Activated CD8-positive, alpha-beta memory T cell treated with anti-CD3 and anti-CD28 coated beads for 36 hours (primary cell): ENCODE measurements around the gene CUL4A. TPM values are rescaled to one million over a fixed set of nuclear protein-coding genes. Genes with fewer than 3 reads are reported as not detected.

ENCODE experiments used
- CTCF ChIA-PET: fragments of 350-600 bp; sonication (Branson Sonifier 250); formaldehyde crosslinking; loops from one replicate; lab custom pipeline; 2021; ENCODE audit warnings: antibody characterized with exemption; lab: Charles Lee
- POLR2A ChIA-PET: fragments of 350-600 bp; sonication (Branson Sonifier 250); formaldehyde crosslinking; loops from one replicate; lab custom pipeline; 2021; ENCODE audit warnings: antibody characterized with exemption; lab: Charles Lee
- total RNA-seq, 2 experiments: library from RNA; stranded (reverse); gene quantifications; one replicate each; pipeline ENCODE4 v1.2.3, GENCODE V29; 2021

Gene CUL4A
- total RNA-seq, 2 experiments from 2014 or later = 89.8 to 90.0 TPM

DNA sequence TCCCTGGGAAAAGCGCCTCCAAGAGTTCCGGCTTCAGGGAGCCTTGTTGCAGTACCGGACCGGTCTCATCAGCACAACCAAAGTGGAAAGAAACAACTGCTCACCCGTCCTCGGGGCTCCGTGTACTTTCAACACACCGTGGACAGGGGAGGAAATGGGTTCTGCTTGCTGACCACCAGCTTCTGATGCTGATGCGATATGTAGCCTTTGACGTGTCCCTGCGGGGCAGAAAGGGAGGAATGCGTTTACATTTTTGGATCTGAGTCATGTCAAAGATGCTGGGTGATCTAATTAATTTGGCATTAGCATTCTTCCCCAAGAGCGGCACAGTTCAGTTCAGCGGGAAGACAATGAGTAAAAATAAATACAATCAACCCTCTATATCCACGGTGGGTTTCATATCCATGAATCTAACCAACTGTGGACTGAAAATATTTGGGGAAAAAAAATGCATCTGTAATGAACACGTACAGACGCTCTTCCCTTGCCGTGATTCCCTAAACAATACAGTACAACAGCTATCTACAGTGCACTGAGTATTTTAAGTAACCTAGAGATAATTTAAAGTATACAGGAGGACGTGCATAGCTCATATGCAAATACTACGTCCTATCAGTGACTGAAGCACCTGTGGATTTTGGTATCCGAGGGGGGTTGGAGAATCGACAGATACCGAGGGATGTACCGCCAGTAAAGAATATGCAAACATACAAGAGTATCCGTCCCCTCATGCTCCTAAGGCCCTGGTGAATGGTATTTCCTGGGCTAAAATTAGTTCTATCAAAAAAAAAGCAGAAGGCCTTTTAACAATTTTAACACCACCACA, 31.1 kb upstream of the CUL4A start:
- CTCF ChIA-PET = no interaction called here
- POLR2A ChIA-PET = no interaction called here

GRCh38 chr13:113178896-113179167, 30.6 kb upstream of the CUL4A start:
- CTCF ChIA-PET = no interaction called here
- POLR2A ChIA-PET = no interaction called here

DNA sequence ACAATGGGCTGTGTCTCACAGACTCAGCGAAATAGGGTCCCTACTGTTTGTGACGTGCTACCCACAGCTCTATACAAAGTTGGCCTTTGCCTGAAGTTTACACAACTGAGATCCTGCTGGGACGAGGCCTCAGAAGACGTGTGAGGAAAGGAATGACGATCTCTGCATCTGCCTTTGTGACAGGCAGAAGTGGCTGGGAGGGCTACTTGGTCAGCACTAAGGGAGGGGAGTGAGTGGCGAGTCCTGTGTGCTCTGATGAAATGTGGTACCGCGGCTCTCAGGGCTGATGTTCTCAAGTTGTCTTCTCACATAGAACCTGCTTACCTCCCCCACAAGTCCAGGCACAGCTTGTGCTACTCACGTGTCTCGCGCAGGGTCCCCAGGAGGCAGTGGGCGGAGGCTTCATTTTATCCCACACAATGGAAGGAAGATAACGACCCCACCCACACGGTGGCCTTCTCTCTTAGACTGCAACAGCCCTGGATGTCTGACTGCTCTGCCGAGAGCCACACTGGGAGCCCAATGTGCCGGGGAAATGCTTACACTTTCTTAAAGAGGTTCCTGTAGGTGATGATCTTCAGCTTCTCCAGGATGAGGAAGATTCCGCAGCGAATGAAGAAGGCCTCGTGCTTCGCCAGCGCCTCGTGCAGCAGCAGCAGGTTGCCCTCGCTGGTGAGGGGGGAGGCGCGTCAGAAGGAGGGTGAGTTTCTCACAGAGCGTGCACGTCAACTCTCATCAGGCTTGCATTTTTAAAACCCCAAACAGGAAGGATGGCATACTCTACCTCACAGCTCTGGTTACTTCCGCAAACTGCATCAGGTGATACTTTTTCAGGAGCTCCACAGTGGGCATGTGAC, 29.8 kb upstream of the CUL4A start:
- ChIA-PET POLR2A (no interaction called here), CTCF (no interaction called here)

GRCh38 chr13:113182046-113182445, 27.4 kb upstream of the CUL4A start:
- CTCF ChIA-PET = no interaction called here
- POLR2A ChIA-PET = no interaction called here

DNA sequence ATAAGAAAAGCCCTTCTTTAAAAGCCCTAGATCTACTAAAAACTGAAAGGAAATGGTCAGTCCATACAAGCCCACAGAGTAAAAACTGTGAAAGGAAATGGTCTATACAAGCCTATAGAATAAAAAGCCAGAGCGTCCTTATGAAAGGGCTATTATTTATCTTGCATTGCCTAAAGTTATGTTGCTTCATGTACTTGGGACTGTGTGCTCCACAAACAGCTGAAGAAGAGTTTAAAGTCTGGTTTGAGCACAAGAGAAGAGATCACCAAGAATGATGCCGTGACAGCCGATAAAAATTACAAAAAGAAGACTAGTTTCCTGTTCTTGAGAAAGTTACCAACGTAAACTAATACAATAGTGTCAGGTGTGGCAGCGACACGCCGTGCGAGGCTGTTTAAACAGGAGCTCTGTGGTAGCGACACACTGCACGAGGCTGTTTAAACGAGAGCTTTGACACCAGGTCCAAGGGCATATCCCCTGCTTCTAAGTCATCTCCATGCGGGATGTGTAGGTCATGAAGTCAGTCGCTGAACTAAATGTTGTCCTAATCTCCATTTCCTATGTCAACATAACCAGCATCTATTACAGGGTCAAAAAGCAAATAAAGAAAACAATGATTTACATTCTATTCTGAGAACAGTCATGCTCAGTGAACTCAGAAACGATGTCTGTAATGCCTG, 25.8 kb upstream of the CUL4A start:
- CTCF ChIA-PET = no interaction called here
- POLR2A ChIA-PET = no interaction called here

DNA sequence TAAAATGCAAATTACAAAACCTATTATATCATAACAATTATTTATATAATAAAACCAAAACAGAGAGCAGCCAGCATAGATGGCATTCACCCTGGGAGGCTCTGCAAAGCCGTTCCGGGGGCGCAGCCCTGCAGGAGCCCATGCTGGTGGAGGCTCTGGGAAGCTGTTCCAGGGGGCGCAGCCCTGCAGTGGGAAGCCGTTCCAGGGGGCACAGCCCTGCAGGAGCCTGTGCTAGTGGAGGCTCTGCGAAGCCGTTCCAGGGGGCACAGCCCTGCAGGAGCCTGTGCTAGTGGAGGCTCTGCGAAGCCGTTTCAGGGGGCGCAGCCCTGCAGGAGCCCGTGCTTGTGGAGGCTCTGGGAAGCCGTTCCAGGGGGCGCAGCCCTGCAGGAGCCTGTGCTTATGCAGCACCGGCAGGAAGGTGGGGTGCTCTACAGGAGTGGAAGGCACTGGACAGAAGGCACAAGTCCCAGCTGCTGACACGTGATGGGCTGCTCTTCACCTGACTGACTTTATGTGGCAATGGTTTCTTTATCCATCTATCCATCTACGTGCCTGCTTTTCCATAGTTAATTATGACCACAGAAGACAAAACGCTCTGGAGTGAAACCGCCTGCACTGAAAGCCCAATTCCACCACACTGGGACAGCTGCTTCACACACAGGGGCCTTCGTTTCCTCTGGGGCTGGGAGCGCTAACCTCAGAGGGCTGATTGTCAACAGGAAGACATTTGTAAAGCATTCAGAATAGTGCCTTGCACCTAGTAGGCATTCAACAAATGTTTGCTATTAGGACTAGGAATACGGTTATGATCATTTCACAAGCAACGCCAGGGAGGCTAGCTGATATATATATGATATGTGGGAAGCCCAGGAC, 24.6 kb upstream of the CUL4A start:
- POLR2A ChIA-PET = no interaction called here
- CTCF ChIA-PET = interaction anchor here (1.0 kb wide), 1 partner anchor 24 kb away, joined by 3 read pairs; the partner anchor contains the start of gene PCID2

- POLR2A ChIA-PET = interaction anchor here (1.1 kb wide), 1 partner anchor 24 kb away, joined by 3 read pairs; no protein-coding TSS in a partner anchor
- CTCF ChIA-PET = no interaction called here
These were observed 23.1 kb upstream of the CUL4A start for GRCh38 chr13:113186061-113186900.

GRCh38 chr13:113187263-113187669, 22.1 kb upstream of the CUL4A start:
- POLR2A ChIA-PET = no interaction called here

DNA sequence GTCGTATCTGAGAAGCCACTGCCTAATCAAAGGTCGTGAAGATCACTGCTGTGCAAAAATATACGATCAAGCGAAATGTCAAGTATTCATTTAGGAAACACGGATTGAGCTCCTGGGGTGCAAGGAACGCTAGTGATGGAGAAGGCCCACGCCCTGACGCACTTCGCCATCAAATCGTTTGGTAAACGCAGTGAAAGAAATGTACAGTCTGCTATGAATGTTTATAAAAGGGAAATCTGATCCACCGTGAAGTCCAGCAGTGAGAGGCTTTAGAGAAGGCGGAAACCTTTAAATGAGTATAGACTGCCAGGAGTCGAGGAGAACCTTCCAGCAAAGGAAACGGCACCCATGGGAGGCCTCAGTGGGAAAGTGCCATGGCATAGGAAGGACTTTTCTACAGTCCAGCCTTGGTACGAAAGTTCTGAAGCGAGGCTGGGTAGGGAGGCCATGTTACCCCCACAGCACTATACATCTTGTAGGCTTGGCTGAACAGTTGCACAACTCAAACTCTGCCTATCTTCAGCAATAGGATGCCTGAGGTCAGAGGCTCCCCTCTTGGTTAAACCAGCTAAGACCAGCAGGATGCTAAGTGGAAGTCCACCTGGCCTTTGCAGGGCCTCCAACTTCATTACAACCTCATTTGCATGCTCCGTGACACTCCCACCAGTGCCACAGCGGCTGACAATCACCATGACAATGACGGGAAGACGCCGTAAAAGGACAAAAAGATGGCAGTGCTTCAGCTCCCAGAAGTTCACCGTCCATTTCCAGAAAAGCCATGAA, 21.3 kb upstream of the CUL4A start:
- ChIA-PET CTCF (no interaction called here), POLR2A (no interaction called here)

More at GRCh38 chr13:113187263-113187669, 22.1 kb upstream of the CUL4A start:
- CTCF ChIA-PET = no interaction called here

- POLR2A ChIA-PET = no interaction called here
- CTCF ChIA-PET = no interaction called here
These were observed 19.2 kb upstream of the CUL4A start for GRCh38 chr13:113190181-113190580.

DNA sequence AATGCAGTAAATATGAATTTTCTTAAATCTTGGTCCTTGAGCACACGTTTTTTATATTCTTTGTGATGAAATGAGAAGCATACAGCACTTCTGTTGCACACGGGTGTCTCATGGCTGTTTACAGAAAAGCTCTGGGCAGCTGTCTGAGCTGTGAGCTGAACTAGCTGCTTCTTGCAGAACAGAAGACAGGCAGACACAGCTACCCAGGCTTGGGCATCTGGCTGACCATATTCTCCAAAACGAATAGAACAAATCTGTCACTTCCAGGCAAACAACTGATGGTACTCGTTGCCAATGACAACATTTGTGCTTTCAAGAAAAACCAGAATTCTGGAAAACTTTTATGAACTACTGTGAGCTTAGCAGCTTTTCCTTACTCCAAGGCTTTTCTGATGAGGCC, 17.1 kb upstream of the CUL4A start:
- CTCF ChIA-PET = no interaction called here
- POLR2A ChIA-PET = no interaction called here

- ChIA-PET POLR2A (no interaction called here), CTCF (no interaction called here)
These were observed 16.5 kb upstream of the CUL4A start for GRCh38 chr13:113192902-113193301.

- CTCF ChIA-PET = no interaction called here
- POLR2A ChIA-PET = no interaction called here
These were observed 14.1 kb upstream of the CUL4A start for GRCh38 chr13:113195360-113195759.

- ChIA-PET CTCF (no interaction called here), POLR2A (no interaction called here)
These were observed 12.3 kb upstream of the CUL4A start for GRCh38 chr13:113196970-113197737.

- CTCF ChIA-PET = no interaction called here
- POLR2A ChIA-PET = interaction anchor here (0.6 kb wide), 1 partner anchor 172 kb away, joined by 3 read pairs; no protein-coding TSS in a partner anchor
These were observed 7.6 kb upstream of the CUL4A start for GRCh38 chr13:113201815-113202214.

DNA sequence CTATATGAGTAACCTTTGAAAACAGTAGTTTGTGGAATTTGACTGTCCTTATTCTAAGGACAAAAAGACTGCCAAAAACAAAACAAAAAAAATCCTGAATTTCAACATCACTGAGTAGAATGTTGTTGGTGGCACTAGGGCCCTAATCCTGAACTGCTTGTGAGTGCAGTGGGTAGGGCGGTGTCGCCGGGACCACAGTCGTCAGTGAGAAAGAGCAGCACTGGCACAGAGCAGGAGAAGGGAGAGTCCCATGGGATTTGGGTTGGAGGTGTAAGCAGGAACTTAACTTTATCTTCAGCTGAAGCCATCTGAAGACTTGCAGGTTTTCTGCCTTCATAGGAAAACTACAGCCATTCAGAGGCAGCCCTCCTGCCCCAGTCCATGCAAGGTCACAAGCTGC, 6.5 kb upstream of the CUL4A start:
- CTCF ChIA-PET = interaction anchor here (1.2 kb wide), 1 partner anchor 51 kb away, joined by 3 read pairs; no protein-coding TSS in a partner anchor
- POLR2A ChIA-PET = no interaction called here
